Heart left ventricle (tissue), 13 donors: ENCODE measurements around the gene MAMDC2.

Source experiments
- POLR2A ChIP-seq, 2 donors: fragments of 450-650 bp; IDR thresholded peaks; one replicate each; pipeline ENCODE4 v1.6.1; 2017; ENCODE audit warnings: antibody characterized with exemption in 2 of 2, mild to moderate bottlenecking in 2 of 2, moderate library complexity in 2 of 2
- TF ChIP-seq, protein P1 (sequence below), 12 donors: fragments of 200-600 bp; sonication (generic) in 4 of 12; IDR thresholded peaks; one replicate each; pipeline versions ENCODE4 v1.5.0 to v1.8.0; 2018 to 2022; ENCODE audit warnings: antibody characterized with exemption in 12 of 12, mild to moderate bottlenecking in 5 of 12
- donor health status: ischemic (EF 13 %, LVEDD 7.1; RV severe dilation, severe dysfunction).
- donor health status: DM: no; HTN: yes; CAD: no.
- donor health status: DM: no; HTN: no; CAD: no.
- donor health status: ischemic (EF 25% LVEDD 6.9; RV normal size, moderate dysfunction).
- donor health status: ischemic (EF 25% LVEDD 5.7; RV mildly dilated, moderate dysfunction).
- donor health status: ischemic (EF 35%, LVEDD 5.7; RV mildly dilated, moderate dysfunction).
- donor health status: nonischemic (EF 11% LVEDD 7.7; RV severe dilation, severe dysfunction).
- donor health status: DM: yes; HTN: yes; CAD: no.
- donor health status: PGD.
- donor health status: ischemic (EF 29% LVEDD 5.4; RV normal size, mild dysfunction).
- donor health status: nonischemic (EF 23%, LVEDD 6.1; RV moderate dilation, normal function).

DNA sequence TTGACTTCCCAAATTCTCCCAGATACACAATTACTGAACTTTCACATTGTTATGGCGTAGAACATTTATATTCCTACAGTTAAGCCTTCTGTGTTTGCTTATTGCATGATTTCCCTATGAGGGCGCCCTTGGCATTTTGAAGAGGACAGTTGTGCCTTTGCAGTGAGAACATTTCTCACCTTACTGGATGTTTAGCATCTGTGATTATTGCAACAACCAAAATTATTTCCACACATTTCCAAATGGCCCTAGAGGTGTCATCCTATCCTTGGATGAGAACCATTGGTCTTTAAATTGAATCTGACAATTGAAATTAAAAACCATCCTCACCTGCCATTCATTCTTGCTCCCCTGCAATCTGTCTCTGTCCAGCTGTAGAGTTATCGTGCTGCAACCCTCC, 104.0 kb downstream of the MAMDC2 start:
- TF ChIP-seq, protein P1, sequence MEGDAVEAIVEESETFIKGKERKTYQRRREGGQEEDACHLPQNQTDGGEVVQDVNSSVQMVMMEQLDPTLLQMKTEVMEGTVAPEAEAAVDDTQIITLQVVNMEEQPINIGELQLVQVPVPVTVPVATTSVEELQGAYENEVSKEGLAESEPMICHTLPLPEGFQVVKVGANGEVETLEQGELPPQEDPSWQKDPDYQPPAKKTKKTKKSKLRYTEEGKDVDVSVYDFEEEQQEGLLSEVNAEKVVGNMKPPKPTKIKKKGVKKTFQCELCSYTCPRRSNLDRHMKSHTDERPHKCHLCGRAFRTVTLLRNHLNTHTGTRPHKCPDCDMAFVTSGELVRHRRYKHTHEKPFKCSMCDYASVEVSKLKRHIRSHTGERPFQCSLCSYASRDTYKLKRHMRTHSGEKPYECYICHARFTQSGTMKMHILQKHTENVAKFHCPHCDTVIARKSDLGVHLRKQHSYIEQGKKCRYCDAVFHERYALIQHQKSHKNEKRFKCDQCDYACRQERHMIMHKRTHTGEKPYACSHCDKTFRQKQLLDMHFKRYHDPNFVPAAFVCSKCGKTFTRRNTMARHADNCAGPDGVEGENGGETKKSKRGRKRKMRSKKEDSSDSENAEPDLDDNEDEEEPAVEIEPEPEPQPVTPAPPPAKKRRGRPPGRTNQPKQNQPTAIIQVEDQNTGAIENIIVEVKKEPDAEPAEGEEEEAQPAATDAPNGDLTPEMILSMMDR (IDR thresholded peaks at IDR 0.05) = no peak
- no peak for TF ChIP-seq POLR2A (IDR thresholded peaks at IDR 0.05)
